ENCODE results near the gene SLC22A14.
"Not testable (repeated sequence)": the region's sequence is repeated elsewhere in the genome, so short reads cannot be mapped to it uniquely, and the experiment has no call there.

SLC22A14 gene

DNA sequence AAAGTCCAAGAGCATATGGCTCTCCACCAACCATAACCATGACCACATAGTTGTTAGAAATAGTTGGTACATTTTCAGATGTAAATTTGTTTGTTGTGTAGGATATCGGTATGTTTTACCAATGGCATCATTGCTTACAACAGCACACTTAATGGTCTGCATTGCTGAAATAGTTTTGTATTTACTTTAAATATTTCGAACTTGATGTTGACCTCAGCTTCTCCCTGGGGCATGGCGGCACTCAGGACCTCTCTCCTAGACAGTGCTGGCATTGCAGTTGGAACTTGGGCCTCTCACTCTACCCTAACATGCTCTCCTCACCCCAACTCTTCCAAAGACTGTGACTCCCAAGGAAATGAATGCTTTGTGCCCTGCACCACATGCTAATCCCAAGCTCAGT lies 11.5 kb upstream of the SLC22A14 start:
- DNase-seq (ENCODE audit: low read depth) = no peak

GRCh38 chr3:38271553-38271952 lies 10.5 kb upstream of the SLC22A14 start:
- DNase-seq (ENCODE audit: low read depth) = no peak

- no peak for DNase-seq (ENCODE audit: low read depth)
Observed at GRCh38 chr3:38274864-38275649, 7.0 kb upstream of the SLC22A14 start.

GRCh38 chr3:38275658-38276057 lies 6.4 kb upstream of the SLC22A14 start:
- no peak for DNase-seq (ENCODE audit: low read depth)

- DNase-seq (ENCODE audit: low read depth) = no peak
Observed at GRCh38 chr3:38276081-38276916, 5.8 kb upstream of the SLC22A14 start.

DNA sequence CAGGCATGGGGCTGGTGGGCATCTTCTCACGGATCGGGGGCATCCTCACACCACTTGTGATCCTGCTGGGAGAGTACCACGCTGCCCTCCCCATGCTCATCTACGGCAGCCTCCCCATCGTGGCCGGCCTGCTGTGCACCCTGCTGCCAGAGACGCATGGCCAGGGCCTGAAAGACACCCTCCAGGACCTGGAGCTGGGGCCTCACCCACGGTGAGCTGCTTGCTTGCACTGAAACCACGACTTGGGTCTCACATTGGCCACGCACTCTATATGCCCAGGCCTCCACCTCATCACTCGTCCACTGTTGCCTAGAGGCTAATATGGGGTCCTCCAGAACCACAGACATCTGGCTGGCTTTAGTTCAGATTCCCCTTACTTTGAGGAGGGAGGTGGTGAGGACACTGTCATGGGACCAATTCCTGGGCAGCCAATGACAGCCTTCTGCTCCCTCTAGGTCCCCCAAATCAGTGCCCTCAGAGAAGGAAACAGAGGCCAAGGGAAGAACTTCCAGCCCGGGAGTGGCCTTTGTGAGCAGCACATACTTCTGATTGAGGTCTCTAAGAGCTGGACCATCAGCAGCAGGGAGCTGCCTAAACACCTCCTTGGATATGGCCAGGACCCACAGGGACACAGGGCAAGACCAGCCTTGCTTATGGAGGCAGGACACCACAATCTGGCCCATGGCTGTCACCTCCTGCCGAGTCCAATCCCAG lies 5.0 kb upstream of the SLC22A14 start:
- no peak for DNase-seq (ENCODE audit: low read depth)

DNA sequence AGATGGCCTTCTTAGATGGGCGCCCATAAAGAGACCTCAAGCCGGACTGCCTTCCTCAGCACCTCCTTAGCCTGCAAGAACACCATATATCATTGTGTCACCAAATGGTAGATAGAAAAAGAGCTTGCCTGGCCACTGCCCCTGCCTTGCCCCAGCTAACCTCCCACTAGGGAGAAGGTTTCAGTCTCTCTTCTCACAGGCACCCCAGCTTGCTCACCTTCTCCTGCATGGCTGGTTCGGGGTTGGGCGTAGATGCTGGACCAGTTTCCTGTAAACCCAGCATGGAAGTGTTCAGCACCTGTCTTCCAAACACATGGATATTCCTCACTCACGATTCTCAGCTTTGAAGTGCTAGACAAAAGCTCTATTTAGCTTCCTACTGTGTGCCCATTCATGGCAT lies 3.3 kb upstream of the SLC22A14 start:
- DNase-seq (ENCODE audit: low read depth) = no peak

DNA sequence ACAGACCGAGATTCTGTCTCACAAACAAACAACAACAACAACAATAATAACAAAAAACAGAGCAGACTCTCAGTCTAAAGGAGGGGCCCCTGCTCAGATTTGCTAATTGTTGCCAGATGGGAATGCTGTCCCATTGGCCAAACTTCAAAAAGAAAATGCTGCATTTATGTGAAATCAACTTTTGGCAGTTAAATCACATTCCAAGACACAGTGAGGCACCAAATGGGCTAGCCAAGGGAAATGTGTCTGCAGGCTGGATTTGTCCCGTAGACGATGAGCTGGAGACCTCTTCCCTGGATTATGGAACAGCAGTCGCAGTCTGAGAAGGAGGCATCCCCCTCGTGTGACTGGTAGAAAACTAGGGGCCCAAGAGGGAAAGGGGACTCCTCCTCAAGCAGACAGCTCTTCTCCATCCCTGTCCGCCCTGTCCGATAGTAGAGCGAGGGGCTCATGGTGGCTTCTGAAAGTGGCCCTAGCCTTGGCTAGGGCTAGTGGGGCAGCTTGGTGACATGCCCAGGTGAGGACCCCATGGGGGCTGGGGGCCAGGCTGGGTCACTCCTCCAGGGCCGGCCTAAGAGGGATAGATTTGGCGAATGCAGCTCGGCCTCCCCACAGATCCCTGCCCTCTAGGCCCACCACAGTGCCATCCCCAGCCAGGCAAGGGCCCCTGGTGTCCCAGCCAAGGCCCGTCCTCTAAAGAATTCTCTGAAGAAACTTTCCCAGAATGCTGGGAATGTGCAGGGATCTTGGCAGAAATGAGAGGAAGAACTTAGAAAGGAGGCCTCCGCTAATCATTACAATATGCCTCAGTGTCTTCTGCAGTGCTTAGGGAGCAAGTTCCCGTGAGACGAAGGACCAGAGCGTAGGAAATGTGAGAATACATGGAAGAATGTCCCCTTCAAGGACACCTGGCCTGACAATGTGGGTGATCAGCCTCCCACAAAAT lies 2.0 kb downstream of the SLC22A14 start:
- no peak for DNase-seq (ENCODE audit: low read depth)

DNA sequence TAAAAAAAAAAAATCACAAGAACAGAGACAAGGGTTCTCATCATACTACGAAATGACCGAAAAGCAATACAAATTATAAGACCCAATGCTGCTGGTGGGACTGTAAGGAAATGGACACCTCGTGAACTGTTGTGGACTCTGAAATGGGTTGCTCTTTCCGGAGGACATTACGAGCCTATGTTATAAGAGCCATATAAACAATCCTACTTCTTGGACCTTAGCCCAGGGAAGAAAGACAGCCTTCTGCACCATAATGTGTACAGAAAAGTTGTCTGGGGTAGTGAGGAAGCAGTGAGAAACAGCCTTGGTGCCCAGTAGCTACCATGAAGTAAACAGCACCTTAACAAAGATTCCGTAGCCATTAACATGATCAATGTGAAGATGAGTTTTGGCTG lies 2.7 kb downstream of the SLC22A14 start:
- no peak for DNase-seq (ENCODE audit: low read depth)

DNA sequence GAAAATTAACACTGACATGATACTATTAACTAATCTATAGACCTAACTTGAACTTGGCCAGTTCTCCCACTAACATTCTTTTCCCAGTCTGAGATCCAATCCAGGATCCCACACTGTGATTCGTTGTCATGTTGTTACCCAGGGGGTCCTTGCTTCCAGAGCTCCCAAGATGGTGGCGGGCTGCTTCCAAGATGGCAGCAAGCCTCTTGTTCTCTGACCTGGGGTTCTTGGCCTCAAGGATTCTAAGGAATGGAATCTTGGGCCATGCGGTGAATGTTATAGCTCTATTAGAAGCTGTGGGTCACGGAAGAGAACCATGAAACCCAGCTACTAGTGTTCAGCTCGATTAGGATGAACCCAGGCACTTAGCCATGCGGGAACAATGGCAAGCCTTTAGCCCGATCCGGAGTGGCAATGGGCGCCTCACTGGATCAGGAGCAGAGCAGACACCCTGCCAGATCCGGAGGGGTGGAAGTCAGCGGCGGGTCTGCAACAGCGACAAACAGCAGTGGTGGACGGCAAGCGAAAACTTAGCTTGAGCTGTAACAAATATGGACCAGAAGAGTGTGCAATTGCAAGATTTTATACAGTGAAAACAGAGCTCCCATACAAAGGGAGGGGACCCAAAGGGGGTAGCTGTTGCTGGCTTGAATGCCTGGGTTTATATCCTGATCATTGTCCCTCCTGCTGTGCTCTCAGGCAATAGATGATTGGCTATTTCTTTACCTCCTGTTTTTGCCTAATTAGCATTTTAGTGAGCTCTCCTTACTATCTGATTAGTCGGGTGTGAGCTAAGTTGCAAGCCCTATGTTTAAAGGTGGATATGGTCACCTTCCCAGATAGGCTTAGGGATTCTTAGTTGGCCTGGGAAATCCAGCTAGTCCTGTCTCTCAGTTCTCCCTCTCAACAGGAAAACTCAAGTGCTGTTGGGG lies 7.5 kb downstream of the SLC22A14 start:
- DNase-seq (ENCODE audit: low read depth) = not testable (repeated sequence)

DNA sequence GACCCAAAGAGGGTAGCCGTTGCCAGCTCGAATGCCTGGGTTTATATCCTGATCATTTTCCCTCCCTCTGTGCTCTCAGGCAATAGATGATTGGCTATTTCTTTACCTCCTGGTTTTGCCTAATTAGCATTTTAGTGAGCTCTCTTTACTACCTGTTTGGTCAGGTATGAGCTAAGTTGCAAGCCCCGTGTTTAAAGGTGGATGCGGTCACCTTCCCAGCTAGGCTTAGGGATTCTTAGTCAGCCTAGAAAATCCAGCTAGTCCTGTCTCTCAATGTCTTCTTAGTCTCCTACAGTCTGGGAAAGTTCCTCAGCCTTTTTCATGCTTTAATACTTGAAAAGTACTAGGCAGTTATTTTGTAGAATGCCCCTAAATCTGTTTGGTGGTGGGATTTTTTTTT lies 15.0 kb downstream of the SLC22A14 start:
- not testable (repeated sequence) for DNase-seq (ENCODE audit: low read depth)

DNA sequence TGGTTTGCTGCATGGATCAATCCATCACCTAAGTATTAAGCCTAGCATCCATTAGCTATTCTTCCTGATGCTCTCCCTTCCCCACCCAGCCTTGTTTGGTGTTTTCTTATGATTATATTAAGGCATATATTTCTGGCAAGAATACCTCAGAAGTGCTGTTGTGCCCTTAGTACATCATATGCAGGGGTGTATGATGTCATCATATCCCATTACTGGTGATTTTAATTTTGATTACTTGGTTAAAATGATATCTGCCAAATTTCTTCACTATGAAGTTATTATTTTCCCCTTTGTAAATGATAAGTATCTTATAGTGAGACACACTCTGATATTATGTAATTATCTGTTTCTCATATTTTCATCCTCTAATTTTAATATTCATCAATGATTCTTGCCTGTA lies 15.4 kb downstream of the SLC22A14 start:
- DNase-seq (ENCODE audit: low read depth) = no peak

DNA sequence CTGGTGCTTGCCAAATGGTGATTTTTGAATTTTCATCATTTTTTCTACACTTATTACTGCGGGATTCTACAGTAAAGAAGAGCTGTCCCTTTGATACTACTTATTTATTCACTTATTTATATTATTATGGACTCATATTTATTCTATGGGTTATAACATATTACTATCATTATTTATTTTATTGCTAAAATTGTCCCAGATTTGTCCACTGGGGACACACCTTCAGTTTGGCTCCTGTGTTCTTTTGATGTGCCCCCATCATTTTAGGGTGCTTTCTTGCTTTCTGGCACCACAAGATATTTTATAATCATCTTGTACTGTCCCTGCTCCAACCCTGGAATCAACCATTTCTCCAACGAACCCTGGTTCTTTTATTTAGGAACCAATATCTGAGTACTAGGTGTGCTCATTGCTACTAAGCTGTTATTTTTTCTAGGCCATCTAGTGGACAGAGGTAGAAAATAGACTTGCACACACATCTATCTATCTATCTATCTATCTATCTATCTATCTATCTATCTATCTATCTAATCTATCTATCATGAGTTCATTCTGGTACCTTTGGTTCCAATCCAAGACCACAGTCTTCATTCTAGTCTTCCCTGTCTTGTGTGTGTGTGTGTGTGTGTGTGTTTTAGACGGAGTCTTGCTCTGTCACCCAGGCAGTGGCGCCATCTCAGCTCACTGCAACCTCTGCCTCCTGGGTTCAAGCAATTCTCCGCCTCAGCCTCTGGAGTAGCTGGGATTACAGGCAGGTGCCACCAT lies 16.0 kb downstream of the SLC22A14 start:
- DNase-seq (ENCODE audit: low read depth) = no peak

DNA sequence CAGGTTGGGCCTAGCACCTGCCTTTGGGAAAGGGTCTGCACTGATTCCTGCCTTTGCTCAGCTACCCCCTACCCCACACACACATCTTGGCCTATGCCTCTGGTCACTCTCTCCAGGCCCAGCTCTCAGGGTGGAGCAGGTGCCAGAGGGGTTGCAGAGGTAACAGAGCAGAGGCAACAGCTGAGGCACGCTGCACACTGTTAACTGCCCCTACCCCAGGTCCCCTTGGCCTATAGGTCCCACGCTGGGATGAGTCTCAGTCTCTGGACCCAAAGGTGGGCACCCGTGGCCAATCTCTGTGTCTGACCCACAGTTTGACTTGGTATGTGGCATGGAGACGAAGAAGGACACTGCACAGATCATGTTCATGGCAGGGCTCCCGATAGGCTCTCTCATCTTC lies 24.8 kb downstream of the SLC22A14 start:
- DNase-seq (ENCODE audit: low read depth) = no peak

DNA sequence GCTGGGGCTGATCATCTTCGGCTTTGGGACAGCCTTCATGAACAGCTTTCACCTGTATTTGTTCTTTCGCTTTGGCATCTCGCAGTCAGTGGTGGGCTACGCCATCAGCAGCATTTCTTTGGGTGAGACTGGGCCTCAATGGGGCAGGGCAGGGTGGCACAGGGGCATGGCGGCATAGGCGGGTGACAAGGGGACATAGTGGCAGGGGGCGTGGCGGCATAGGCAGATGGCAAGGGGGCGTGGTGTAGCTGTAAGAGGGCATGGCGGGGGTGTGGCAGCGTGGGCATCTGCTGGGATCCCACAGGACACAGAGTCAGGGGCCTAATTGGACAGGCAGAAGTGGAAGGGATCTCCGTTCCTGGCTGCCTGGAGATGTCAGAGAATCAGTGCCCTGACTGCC lies 25.5 kb downstream of the SLC22A14 start:
- DNase-seq (ENCODE audit: low read depth) = no peak

DNA sequence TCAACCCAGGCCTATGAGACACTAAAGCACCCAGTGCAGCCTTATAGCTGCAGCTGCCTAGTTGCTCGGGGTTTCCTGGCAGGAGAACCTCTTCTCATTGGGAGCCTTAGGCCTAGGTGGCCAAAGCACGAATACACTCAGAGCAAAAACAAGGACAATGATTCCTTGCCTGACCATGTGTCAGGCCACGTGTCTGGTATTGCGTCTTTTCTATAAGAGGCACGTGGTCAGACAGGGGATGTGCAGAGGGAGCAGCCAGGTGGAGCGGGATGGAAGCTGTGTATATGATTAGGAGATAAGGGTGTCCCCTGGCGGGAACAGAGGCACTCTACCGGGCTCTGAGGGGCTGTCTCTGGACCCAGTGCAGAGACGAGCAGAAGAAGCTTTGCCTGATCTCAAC lies 26.4 kb downstream of the SLC22A14 start:
- DNase-seq (ENCODE audit: low read depth) = no peak

- DNase-seq (ENCODE audit: low read depth) = no peak
Observed at GRCh38 chr3:38311476-38311875, 29.4 kb downstream of the SLC22A14 start.

DNA sequence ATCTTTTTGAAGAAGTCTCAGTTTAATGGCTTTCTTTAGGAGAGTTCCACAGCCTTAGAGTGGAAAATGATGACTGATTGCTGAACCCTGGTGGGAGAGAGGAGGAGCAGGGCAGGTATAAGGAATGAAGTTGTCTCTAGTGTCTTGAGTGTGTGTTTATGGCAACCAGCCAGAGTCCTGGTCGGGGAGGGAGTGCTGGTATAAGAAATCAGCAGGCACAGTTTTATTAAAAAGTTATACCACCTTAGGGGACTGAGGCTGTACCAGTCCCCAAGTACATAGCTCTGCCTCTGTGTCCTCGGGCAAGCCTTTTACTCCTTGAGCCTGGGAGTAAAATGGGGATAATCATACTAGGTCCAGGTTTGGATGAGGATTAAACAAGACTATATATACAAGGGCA lies 29.8 kb downstream of the SLC22A14 start:
- no peak for DNase-seq (ENCODE audit: low read depth)

GRCh38 chr3:38312356-38312755 lies 30.3 kb downstream of the SLC22A14 start:
- no peak for DNase-seq (ENCODE audit: low read depth)

DNA sequence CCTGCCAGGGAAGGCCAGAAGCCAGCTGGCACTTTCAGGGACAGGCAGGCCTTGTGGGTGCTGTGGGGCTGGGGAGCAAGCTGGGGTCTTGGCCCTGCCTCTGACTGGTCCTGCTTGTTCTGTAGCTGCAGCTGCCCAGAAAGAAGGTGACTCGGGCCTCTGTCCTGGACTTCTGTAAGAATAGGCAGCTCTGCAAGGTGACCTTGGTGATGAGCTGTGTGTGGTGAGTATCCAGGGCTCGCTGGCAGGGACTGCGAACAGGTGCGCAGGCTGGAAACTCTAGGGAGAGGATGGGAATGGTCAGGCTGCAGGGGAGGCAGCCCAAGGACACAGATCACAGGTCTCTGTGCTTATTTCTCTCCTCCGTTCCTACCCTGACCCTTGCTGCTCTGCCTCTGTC lies 31.2 kb downstream of the SLC22A14 start:
- no peak for DNase-seq (ENCODE audit: low read depth)
